Measurements from ENCODE around the gene GLI3.

GLI3 gene

DNA sequence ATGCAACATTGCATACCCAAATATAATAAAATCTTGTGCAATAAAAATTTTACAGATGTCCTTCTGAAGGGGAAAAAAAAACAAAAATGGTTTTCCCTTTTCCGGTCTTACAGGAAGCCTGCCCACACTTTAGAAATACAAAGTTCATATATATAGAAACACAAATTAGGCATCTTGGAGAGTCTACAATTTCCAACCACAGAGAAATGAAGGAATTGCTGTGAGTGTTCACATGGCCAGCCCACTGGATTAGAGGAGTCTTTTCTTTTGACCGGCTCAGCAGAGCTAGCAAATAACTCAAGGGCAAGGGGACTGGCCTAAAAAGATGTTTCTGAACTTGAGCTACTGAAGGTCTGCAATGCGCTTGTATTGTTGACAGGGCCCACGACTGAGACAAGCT, 92.4 kb downstream of the GLI3 start:
- DNase-seq (ENCODE audit: low read depth in 1 of 2, low spot score in 1 of 2) = no peak

DNA sequence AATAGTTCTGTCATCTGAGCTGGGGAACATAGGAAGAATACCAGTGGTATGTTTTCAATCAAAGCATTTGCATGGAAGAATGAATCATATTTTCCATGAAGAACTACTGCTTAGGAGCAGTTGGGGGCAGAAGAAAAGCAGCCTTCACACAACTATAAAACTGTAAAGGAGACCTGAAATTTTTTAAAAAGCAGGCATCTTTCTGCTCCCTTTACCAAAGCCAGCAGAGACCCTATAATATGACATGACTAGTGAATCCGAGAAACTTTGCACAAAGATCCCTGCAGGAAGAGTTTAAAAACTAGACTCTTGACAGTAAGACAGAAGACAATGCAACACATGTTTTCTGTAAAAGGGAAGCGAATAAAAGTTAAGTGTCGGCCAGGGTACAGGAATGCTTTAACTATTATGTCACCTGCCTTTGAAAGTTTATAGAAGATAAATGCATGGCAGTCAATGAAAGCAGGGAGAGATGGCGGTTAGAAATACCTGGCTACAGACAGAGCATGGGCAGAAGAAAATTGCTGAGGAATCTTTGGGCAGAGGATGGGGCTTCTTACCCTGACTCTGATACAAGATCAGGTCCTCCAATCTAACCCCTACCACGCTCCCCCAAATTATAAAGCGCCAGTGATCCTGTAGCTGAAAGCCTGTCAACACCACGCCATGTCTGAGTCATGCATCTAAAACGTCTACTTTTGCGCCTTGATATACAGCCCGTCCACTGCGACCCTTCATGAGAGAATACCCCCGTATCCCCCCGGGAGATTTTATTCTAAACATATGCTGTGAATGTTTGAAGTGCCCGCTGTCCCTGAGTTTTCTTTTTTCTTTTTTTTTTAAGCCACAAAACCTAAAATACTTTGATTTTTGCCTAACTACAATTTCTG, 93.1 kb downstream of the GLI3 start:
- DNase-seq (ENCODE audit: low read depth in 1 of 2, low spot score in 1 of 2) = no peak

GRCh38 chr7:42142089-42142488, 94.9 kb downstream of the GLI3 start:
- DNase-seq (ENCODE audit: low read depth in 1 of 2, low spot score in 1 of 2) = no peak

DNA sequence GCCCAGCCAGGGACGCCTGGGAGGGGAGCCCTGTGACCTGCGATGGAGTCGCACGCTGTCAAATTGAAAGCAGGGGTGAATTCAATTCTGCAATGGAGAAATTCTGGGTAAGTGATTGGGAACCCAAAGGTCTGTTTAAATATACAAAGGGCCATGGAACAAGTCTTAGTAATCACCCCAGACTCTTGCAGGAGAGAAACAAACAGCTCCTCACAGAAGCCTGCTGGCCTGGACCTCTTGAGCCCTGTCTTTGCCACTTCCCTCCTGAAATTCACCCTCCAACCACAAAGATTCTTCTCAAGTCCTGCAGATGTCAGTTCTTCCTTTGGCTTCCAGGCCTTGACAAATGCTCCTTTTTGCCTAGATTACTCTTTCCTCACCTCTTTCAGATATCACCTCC, 97.3 kb downstream of the GLI3 start:
- no peak for DNase-seq (ENCODE audit: low read depth in 1 of 2, low spot score in 1 of 2)

GRCh38 chr7:42138691-42139090, 98.3 kb downstream of the GLI3 start:
- no peak for DNase-seq (ENCODE audit: low read depth in 1 of 2, low spot score in 1 of 2)

GRCh38 chr7:42137941-42138340, 99.1 kb downstream of the GLI3 start:
- no peak for DNase-seq (ENCODE audit: low read depth in 1 of 2, low spot score in 1 of 2)

DNA sequence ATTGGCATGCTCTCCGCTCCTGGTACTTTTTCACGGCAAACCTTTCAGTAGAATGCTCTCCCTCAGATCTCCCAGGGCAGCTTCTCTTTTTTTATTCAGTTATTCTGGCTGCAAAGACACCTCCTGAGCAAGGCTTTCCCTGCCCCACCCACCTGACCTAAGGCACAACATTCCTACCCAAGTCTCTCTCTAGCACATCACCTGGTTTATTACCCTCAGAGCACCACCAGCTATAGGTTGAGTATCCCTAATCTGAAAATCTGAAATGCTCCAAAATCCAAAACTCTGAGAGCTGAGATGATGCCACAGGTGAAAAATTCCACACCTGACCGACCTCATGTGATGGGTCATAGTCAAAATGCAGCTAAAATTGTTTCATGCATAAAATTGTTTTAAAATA, 99.6 kb downstream of the GLI3 start:
- no peak for DNase-seq (ENCODE audit: low read depth in 1 of 2, low spot score in 1 of 2)

- DNase-seq (ENCODE audit: low read depth in 1 of 2, low spot score in 1 of 2) = no peak
Observed at GRCh38 chr7:42135728-42136127, 101.3 kb downstream of the GLI3 start.

- no peak for DNase-seq (ENCODE audit: low read depth in 1 of 2, low spot score in 1 of 2)
Observed at GRCh38 chr7:42134276-42134876, 102.6 kb downstream of the GLI3 start.

GRCh38 chr7:42133321-42133720, 103.7 kb downstream of the GLI3 start:
- no peak for DNase-seq (ENCODE audit: low read depth in 1 of 2, low spot score in 1 of 2)

GRCh38 chr7:42128703-42129102, 108.3 kb downstream of the GLI3 start:
- DNase-seq (ENCODE audit: low read depth in 1 of 2, low spot score in 1 of 2) = no peak

DNA sequence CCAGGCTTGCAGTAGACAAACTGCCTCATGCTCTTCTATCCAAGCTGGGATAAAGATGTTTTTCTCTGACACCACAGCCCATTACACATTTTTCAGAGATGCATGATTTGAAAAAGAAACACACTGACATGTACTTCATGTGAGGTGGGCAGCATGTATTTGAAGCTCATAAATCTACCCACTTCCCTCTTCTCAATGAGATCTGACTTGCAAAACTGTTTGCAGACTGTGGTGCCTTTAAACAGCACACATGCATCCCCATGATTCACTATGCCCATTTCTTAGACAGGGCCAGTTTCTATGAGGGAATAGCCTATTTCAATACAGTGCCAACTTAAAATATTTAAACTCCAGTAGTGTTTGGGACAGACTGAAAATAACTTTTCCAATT, 109.8 kb downstream of the GLI3 start:
- DNase-seq (ENCODE audit: low read depth in 1 of 2, low spot score in 1 of 2) = no peak

- DNase-seq (ENCODE audit: low read depth in 1 of 2, low spot score in 1 of 2) = no peak
Observed at GRCh38 chr7:42126475-42127231, 110.4 kb downstream of the GLI3 start.

GRCh38 chr7:42125321-42125720, 111.7 kb downstream of the GLI3 start:
- DNase-seq (ENCODE audit: low read depth in 1 of 2, low spot score in 1 of 2) = no peak

DNA sequence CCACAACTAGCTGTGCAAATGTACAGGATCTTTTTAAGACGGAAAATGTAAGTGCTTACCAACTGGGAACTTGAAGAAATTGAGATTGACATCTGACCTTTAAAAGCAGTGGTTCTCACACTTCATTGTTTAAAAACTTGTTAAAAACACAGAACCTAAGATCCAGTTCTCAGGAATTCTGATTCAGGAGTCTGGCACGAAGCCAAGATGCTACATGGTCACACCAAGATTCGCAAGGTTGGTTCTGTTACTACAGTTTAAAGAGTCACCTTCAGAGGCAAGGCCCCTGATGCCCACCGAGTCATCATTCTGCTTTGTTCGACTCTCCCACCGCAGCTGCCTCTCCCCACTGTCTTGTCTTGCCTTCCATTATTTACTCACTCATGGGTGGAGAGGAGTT, 113.3 kb downstream of the GLI3 start:
- DNase-seq (ENCODE audit: low read depth in 1 of 2, low spot score in 1 of 2) = no peak

DNA sequence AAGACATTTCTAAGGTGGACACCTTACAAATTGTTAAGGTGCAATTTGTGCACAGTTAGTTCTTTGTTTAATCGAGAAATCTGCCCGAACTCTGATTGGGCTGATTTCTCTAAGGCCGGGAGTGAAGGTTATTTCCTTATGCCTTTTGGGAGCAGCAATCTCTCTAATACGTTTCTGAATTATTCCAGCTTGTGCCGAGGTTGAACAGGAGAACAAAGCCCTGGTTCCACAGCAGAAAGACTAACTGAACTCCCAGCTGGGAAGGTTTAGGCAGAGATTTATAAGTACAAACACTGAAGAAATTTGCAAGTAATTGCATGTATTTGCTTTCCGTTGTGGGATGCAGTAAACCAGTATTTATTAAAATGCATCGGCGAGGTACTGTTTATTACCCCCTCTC, 116.8 kb downstream of the GLI3 start:
- no peak for DNase-seq (ENCODE audit: low read depth in 1 of 2, low spot score in 1 of 2)

GRCh38 chr7:42117201-42117600, 119.8 kb downstream of the GLI3 start:
- no peak for DNase-seq (ENCODE audit: low read depth in 1 of 2, low spot score in 1 of 2)

GRCh38 chr7:42115795-42116194, 121.2 kb downstream of the GLI3 start:
- DNase-seq (ENCODE audit: low read depth in 1 of 2, low spot score in 1 of 2) = no peak

- no peak for DNase-seq (ENCODE audit: low read depth in 1 of 2, low spot score in 1 of 2)
Observed at GRCh38 chr7:42110333-42110732, 126.7 kb downstream of the GLI3 start.

GRCh38 chr7:42108803-42109528, 128.0 kb downstream of the GLI3 start:
- no peak for DNase-seq (ENCODE audit: low read depth in 1 of 2, low spot score in 1 of 2)

DNA sequence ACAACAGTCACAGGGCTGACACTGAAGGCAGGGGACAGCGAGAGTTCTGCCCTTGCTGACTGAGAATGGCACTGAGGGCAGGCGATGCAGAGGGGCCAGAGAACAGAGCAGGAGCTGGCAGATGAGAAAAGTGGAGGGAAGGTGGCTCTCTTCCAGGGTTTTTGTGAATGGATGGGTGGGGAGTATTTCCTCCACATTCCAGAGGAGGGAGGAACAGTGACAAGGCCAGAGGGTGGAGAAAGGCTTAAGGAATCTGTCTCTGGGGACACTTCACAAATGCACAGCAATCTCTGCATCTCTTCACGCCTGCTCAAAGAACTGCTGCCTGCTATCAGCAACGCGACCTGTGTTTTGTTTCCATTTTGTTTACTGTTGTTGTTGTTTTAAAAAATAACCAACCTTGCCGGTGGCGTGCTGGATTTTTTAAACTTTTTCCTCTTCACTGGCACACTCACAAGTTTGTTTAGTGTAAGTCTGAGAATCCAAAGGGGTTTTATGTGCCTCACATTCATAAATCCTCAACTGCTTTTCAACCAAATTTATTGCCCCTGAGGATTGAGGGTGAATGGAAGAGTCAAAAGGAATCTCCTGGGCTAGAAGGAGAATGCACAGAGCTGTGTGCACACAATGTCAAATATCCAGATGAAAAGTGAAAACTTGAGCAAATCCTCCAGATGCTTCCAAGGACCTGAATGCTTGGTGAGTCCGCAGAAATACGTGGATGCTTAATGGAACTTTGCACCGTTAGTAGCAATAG, 129.3 kb downstream of the GLI3 start:
- DNase-seq (ENCODE audit: low read depth in 1 of 2, low spot score in 1 of 2) = no peak

Measured in stimulated activated CD4-positive, alpha-beta T cell treated with anti-CD3 and anti-CD28 coated beads, Interleukin-15, amount 100 ng/mL, for 1 hour (primary cell).